ENCODE results near the gene KIF16B.

The KIF16B gene

GRCh38 chr20:16423311-16424212 is 149.7 kb downstream of the KIF16B start (continued):
- TF ChIP-seq, protein P1, sequence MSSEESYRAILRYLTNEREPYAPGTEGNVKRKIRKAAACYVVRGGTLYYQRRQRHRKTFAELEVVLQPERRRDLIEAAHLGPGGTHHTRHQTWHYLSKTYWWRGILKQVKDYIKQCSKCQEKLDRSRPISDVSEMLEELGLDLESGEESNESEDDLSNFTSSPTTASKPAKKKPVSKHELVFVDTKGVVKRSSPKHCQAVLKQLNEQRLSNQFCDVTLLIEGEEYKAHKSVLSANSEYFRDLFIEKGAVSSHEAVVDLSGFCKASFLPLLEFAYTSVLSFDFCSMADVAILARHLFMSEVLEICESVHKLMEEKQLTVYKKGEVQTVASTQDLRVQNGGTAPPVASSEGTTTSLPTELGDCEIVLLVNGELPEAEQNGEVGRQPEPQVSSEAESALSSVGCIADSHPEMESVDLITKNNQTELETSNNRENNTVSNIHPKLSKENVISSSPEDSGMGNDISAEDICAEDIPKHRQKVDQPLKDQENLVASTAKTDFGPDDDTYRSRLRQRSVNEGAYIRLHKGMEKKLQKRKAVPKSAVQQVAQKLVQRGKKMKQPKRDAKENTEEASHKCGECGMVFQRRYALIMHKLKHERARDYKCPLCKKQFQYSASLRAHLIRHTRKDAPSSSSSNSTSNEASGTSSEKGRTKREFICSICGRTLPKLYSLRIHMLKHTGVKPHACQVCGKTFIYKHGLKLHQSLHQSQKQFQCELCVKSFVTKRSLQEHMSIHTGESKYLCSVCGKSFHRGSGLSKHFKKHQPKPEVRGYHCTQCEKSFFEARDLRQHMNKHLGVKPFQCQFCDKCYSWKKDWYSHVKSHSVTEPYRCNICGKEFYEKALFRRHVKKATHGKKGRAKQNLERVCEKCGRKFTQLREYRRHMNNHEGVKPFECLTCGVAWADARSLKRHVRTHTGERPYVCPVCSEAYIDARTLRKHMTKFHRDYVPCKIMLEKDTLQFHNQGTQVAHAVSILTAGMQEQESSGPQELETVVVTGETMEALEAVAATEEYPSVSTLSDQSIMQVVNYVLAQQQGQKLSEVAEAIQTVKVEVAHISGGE (tag by site-specific recombination; conservative IDR thresholded peaks at IDR 0.05; ENCODE audit: low read depth), result no peak
- no peak for TF ChIP-seq ZNF704 (tag by site-specific recombination; IDR thresholded peaks at IDR 0.05)

- Histone ChIP-seq H3K4me3 (ENCODE audit: low read depth, low read length) (no peak overlapping the region), H3K27ac (ENCODE audit: extremely low read depth, low read depth, low read length) (no peak overlapping the region), H3K9me3 (ENCODE audit: control insufficient read depth, insufficient read depth, low read depth, low read length) (no peaks in the 10 kb centered on the region), H3K4me1 (ENCODE audit: control insufficient read depth, insufficient read depth, low read length) (no peaks in the 10 kb centered on the region), H3K36me3 (ENCODE audit: control insufficient read depth in 2 of 2, insufficient read depth in 1 of 2, low read length in 2 of 2) (peaks cover 0 to 10% of the 10 kb centered on the region in 2 experiments; a peak in 1 of 3 replicates)
- POLR2A ChIA-PET, result no interaction called here
- TF ChIP-seq HOXD13 (CRISPR knock-in tag; IDR thresholded peaks at IDR 0.05; ENCODE audit: borderline replicate concordance) (no peak), ZNF785 (tag by site-specific recombination; IDR thresholded peaks at IDR 0.05) (no peak), ZNF843 (tag by site-specific recombination; IDR thresholded peaks at IDR 0.05) (no peak), FEZF1 (tag by site-specific recombination; IDR thresholded peaks at IDR 0.05) (no peak), ZNF132 (tag by site-specific recombination; IDR thresholded peaks at IDR 0.05; ENCODE audit: borderline replicate concordance) (no peak), RBAK (tag by site-specific recombination; IDR thresholded peaks at IDR 0.05) (no peak), ZNF433 (tag by site-specific recombination; IDR thresholded peaks at IDR 0.05; ENCODE audit: low read depth) (no peak), ZNF423 (tag by site-specific recombination; IDR thresholded peaks at IDR 0.05) (no peak), ZNF202 (tag by site-specific recombination; IDR thresholded peaks at IDR 0.05; ENCODE audit: borderline replicate concordance) (no peak), ZBTB1 (tag by site-specific recombination; IDR thresholded peaks at IDR 0.05) (no peak), ZNF658 (tag by site-specific recombination; IDR thresholded peaks at IDR 0.05) (no peak), ZNF558 (tag by site-specific recombination; IDR thresholded peaks at IDR 0.05) (no peak), MZF1 (tag by site-specific recombination; IDR thresholded peaks at IDR 0.05; ENCODE audit: borderline replicate concordance) (no peak), IKZF3 (tag by site-specific recombination; IDR thresholded peaks at IDR 0.05) (no peak), ZBTB7A (tag by site-specific recombination; IDR thresholded peaks at IDR 0.05; ENCODE audit: low read depth) (no peak), ZNF155 (tag by site-specific recombination; IDR thresholded peaks at IDR 0.05) (no peak), EGR2 (tag by site-specific recombination; IDR thresholded peaks at IDR 0.05; ENCODE audit: low read depth) (no peak)
- TF ChIP-seq, protein P2, sequence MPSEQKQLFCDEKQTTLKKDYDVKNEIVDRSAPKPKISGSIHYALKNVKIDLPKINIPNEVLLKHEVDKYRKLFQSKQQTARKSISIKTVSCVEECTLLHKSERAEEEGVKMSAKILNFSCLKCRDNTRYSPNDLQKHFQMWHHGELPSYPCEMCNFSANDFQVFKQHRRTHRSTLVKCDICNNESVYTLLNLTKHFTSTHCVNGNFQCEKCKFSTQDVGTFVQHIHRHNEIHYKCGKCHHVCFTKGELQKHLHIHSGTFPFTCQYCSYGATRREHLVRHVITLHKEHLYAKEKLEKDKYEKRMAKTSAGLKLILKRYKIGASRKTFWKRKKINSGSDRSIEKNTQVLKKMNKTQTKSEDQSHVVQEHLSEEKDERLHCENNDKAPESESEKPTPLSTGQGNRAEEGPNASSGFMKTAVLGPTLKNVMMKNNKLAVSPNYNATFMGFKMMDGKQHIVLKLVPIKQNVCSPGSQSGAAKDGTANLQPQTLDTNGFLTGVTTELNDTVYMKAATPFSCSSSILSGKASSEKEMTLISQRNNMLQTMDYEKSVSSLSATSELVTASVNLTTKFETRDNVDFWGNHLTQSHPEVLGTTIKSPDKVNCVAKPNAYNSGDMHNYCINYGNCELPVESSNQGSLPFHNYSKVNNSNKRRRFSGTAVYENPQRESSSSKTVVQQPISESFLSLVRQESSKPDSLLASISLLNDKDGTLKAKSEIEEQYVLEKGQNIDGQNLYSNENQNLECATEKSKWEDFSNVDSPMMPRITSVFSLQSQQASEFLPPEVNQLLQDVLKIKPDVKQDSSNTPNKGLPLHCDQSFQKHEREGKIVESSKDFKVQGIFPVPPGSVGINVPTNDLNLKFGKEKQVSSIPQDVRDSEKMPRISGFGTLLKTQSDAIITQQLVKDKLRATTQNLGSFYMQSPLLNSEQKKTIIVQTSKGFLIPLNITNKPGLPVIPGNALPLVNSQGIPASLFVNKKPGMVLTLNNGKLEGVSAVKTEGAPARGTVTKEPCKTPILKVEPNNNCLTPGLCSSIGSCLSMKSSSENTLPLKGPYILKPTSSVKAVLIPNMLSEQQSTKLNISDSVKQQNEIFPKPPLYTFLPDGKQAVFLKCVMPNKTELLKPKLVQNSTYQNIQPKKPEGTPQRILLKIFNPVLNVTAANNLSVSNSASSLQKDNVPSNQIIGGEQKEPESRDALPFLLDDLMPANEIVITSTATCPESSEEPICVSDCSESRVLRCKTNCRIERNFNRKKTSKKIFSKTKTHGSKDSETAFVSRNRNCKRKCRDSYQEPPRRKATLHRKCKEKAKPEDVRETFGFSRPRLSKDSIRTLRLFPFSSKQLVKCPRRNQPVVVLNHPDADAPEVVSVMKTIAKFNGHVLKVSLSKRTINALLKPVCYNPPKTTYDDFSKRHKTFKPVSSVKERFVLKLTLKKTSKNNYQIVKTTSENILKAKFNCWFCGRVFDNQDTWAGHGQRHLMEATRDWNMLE (tag by site-specific recombination; conservative IDR thresholded peaks at IDR 0.05; ENCODE audit: low read depth), result no peak
- TF ChIP-seq, protein P3, sequence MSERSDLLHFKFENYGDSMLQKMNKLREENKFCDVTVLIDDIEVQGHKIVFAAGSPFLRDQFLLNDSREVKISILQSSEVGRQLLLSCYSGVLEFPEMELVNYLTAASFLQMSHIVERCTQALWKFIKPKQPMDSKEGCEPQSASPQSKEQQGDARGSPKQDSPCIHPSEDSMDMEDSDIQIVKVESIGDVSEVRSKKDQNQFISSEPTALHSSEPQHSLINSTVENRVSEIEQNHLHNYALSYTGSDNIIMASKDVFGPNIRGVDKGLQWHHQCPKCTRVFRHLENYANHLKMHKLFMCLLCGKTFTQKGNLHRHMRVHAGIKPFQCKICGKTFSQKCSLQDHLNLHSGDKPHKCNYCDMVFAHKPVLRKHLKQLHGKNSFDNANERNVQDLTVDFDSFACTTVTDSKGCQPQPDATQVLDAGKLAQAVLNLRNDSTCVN (tag by site-specific recombination; optimal IDR thresholded peaks at IDR 0.05), result no peak
- TF ChIP-seq, protein P4, sequence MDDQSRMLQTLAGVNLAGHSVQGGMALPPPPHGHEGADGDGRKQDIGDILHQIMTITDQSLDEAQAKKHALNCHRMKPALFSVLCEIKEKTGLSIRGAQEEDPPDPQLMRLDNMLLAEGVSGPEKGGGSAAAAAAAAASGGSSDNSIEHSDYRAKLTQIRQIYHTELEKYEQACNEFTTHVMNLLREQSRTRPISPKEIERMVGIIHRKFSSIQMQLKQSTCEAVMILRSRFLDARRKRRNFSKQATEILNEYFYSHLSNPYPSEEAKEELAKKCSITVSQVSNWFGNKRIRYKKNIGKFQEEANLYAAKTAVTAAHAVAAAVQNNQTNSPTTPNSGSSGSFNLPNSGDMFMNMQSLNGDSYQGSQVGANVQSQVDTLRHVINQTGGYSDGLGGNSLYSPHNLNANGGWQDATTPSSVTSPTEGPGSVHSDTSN (CRISPR knock-in tag; IDR thresholded peaks at IDR 0.05), result no peak
- CTCF ChIA-PET, result interaction anchor here (0.7 kb wide), 1 partner anchor 16 kb away, joined by 3 read pairs; no protein-coding TSS in a partner anchor
Measured at GRCh38 chr20:16419138-16419715, 154.0 kb downstream of the KIF16B start.

Data from HEK293 (cell line).